B cell (primary cell): ENCODE data around the gene MAD1L1.

ENCODE experiments used
- CTCF ChIP-seq: fragments of 200-600 bp; IDR thresholded peaks from one replicate; pipeline ENCODE4 v1.8.0; 2022; ENCODE audit warnings: antibody characterized with exemption, mild to moderate bottlenecking
- EZH2 ChIP-seq: IDR thresholded peaks from 2 replicates; pipeline ENCODE4 v1.6.1; 2012; ENCODE audit warnings: borderline replicate concordance, low read depth, mild to moderate bottlenecking, moderate library complexity, low read length; ENCODE audit not compliant: insufficient read depth, poor library complexity, severe bottlenecking

GRCh38 chr7:1930381-1931065, 302.2 kb downstream of the MAD1L1 start:
- TF ChIP-seq CTCF (no peak), EZH2 (no peak)
